Left lung (tissue), 10 donors: ENCODE data around the gene POFUT2. TPM values are rescaled to one million over a fixed set of nuclear protein-coding genes. Genes with fewer than 3 reads are reported as not detected.
A peak's percentile ranks its signal among the peaks of the same experiment; 100 is the strongest.

Experiments
- ATAC-seq: fragments of 200-7000 bp; cut with Tn5 transposase; one replicate; pipeline ENCODE4 v1.9.1; 2020; ENCODE audit warnings: moderate library complexity
- DNase-seq, 4 donors: peaks; one replicate each; pipeline ENCODE4 v3.0.0-alpha.2; 2013 to 2020
- H3K27ac ChIP-seq, 2 donors: fragments of 200-600 bp; sonication (generic) in 1 of 2; one replicate each; pipeline versions ENCODE4 v1.5.0 to v1.8.0; 2020 to 2021
- H3K27me3 ChIP-seq, 2 donors: fragments of 200-600 bp; sonication (generic) in 1 of 2; one replicate each; pipeline versions ENCODE4 v1.5.0 to v1.8.0; 2020 to 2021
- H3K36me3 ChIP-seq, 2 donors: fragments of 200-600 bp; sonication (generic) in 1 of 2; one replicate each; pipeline versions ENCODE4 v1.5.0 to v1.8.0; 2020 to 2021
- H3K4me1 ChIP-seq, 2 donors: fragments of 200-600 bp; one replicate each; pipeline ENCODE4 v1.8.0; 2021
- H3K4me3 ChIP-seq, 2 donors: fragments of 200-600 bp; sonication (generic) in 1 of 2; one replicate each; pipeline versions ENCODE4 v1.5.0 to v1.8.0; 2020 to 2021; ENCODE audit warnings: mild to moderate bottlenecking in 1 of 2
- H3K9me3 ChIP-seq, 2 donors: fragments of 200-600 bp; sonication (generic) in 1 of 2; one replicate each; pipeline versions ENCODE4 v1.5.0 to v1.8.0; 2020 to 2021
- intact Hi-C, 2 donors: fragments of 100-400 bp; cut with DNase I; formaldehyde crosslinking; loops; one replicate each; pipeline versions ENCODE4 v1.11.2 to v1.14.2; 2022
- polyA plus RNA-seq, 6 donors: library from polyadenylated mRNA; unstranded; fragments of 120-200 nt; gene quantifications; one replicate each; pipeline ENCODE4 v1.2.1, GENCODE V29; 2013; ENCODE audit not compliant: insufficient read length in 6 of 6
- total RNA-seq, 2 donors: library from RNA; stranded (reverse); fragmentation: NEBNext Ultra II Directional; extraction: Animal tissue kit (Norgen Biotek cat#: 25700); gene quantifications; one replicate each; pipeline ENCODE4 v1.2.1, GENCODE V29; 2021
- TF ChIP-seq, protein P1 (sequence below), 2 donors: fragments of 200-600 bp; sonication (generic) in 1 of 2; IDR thresholded peaks; one replicate each; pipeline versions ENCODE4 v1.5.0 to v1.8.0; 2021; ENCODE audit warnings: antibody characterized with exemption in 2 of 2
- donor health status: DM: no; HTN: yes; CAD: no.
- donor health status: DM: no; HTN: no; CAD: no.

Gene POFUT2
- total and polyA plus RNA-seq, 8 donors, result 30.4 to 44.2 (median 34.2) TPM

- intact Hi-C loops, result loop anchor here in 1 of 2 donors (10.0 kb wide), 1 partner anchor 79 kb away; no protein-coding TSS in a partner anchor
- peaks cover 0 to 56% of the 10 kb centered on the region in 2 donors for H3K36me3 ChIP-seq
- no peak for ATAC-seq
These were observed 24.2 kb downstream of the POFUT2 start for GRCh38 chr21:45263534-45263933.

GRCh38 chr21:45262616-45263015 is 25.1 kb downstream of the POFUT2 start:
- intact Hi-C loops, result loop anchor here in 1 of 2 donors (10.0 kb wide), 1 partner anchor 78 kb away; no protein-coding TSS in a partner anchor

More at GRCh38 chr21:45263534-45263933, 24.2 kb downstream of the POFUT2 start:
- H3K4me3 ChIP-seq, result no peak overlapping the region
- H3K27ac ChIP-seq, result no peak overlapping the region
- peak in 1 of 4 donors; percentile 6 for DNase-seq
- TF ChIP-seq, protein P1, sequence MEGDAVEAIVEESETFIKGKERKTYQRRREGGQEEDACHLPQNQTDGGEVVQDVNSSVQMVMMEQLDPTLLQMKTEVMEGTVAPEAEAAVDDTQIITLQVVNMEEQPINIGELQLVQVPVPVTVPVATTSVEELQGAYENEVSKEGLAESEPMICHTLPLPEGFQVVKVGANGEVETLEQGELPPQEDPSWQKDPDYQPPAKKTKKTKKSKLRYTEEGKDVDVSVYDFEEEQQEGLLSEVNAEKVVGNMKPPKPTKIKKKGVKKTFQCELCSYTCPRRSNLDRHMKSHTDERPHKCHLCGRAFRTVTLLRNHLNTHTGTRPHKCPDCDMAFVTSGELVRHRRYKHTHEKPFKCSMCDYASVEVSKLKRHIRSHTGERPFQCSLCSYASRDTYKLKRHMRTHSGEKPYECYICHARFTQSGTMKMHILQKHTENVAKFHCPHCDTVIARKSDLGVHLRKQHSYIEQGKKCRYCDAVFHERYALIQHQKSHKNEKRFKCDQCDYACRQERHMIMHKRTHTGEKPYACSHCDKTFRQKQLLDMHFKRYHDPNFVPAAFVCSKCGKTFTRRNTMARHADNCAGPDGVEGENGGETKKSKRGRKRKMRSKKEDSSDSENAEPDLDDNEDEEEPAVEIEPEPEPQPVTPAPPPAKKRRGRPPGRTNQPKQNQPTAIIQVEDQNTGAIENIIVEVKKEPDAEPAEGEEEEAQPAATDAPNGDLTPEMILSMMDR (IDR thresholded peaks at IDR 0.05), result no peak
- peaks cover 0 to 3% of the 10 kb centered on the region in 2 donors for H3K27me3 ChIP-seq
- H3K9me3 ChIP-seq, result no peaks in the 10 kb centered on the region
- no peaks in the 10 kb centered on the region for H3K4me1 ChIP-seq

DNA sequence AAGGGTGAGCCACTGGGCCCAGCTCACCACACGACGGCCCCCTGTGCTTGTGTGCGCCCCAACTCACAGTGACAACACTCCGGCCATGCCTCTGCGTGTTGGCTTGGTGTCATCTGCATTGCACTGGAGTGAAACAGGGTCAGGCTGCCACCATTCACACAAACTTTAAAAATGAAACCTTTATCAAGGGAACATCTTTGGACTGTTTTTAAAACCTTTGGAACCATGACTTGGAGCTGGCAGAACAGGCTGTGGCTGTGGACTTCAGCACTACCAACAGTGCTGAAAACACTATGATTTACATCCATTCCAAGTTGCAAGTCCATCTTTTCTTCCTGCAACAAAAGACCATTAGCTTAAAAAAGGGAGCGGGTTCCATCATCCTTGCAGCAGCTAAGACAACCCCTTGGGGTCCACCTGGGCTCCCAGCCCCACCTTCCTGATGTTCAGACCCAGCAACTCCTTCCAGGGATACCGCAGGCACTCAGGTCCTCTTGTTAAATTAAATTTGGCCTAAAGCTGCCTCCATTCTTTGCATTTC is 25.6 kb downstream of the POFUT2 start:
- Histone ChIP-seq H3K9me3 (no peaks in the 10 kb centered on the region), H3K4me3 (no peak overlapping the region), H3K36me3 (peaks cover 0 to 46% of the 10 kb centered on the region in 2 donors), H3K4me1 (no peaks in the 10 kb centered on the region), H3K27me3 (peaks cover 0 to 17% of the 10 kb centered on the region in 2 donors), H3K27ac (no peak overlapping the region)
- ATAC-seq (no peak), DNase-seq (no peak)
- intact Hi-C loops, result loop anchor here in 1 of 2 donors (10.0 kb wide), 1 partner anchor 77 kb away; no protein-coding TSS in a partner anchor
- TF ChIP-seq, protein P1 (IDR thresholded peaks at IDR 0.05), result no peak

More at GRCh38 chr21:45262616-45263015, 25.1 kb downstream of the POFUT2 start:
- TF ChIP-seq, protein P1 (IDR thresholded peaks at IDR 0.05), result no peak
- no peak overlapping the region for H3K27ac ChIP-seq
- H3K36me3 ChIP-seq, result peaks cover 0 to 51% of the 10 kb centered on the region in 2 donors
- H3K27me3 ChIP-seq, result peaks cover 0 to 12% of the 10 kb centered on the region in 2 donors
- H3K9me3 ChIP-seq, result no peaks in the 10 kb centered on the region
- no peak overlapping the region for H3K4me3 ChIP-seq
- ATAC-seq (peak; percentile 17), DNase-seq (peak in 2 of 4 donors; percentile 28 to 73)
- no peaks in the 10 kb centered on the region for H3K4me1 ChIP-seq

DNA sequence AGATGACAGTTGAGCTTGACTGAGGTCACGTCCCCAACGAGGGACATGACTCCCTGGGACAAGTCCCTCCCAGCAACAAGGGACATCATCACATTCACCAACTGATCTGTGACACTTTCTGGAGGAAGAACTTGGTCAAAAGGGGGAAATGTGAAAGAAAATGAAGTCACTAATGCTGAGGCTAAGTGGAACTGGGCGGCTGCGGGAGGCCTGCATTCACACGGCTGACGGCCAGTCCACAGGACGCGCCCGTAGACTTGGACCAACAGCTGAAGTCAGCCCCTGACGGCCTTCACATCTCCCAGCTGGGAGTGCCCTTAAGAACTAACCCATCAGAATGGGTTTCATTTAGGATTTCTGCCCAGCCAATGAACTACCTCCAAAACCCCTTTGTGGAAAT is 26.6 kb downstream of the POFUT2 start:
- Histone ChIP-seq H3K9me3 (no peaks in the 10 kb centered on the region), H3K4me3 (no peak overlapping the region), H3K4me1 (no peaks in the 10 kb centered on the region), H3K36me3 (peaks cover 0 to 36% of the 10 kb centered on the region in 2 donors), H3K27ac (no peak overlapping the region), H3K27me3 (peaks cover 0 to 27% of the 10 kb centered on the region in 2 donors)
- intact Hi-C loops, result loop anchor here in 1 of 2 donors (10.0 kb wide), 1 partner anchor 76 kb away; no protein-coding TSS in a partner anchor
- TF ChIP-seq, protein P1 (IDR thresholded peaks at IDR 0.05), result no peak
- DNase-seq (peak in 1 of 4 donors; percentile 12), ATAC-seq (no peak)

- H3K36me3 ChIP-seq, result peaks cover 0 to 28% of the 10 kb centered on the region in 2 donors
- ATAC-seq (no peak), DNase-seq (no peak)
- no peak overlapping the region for H3K27ac ChIP-seq
- no peaks in the 10 kb centered on the region for H3K4me1 ChIP-seq
- peaks cover 0 to 34% of the 10 kb centered on the region in 2 donors for H3K27me3 ChIP-seq
- intact Hi-C loops, result loop anchor here in 1 of 2 donors (10.0 kb wide), 1 partner anchor 76 kb away; no protein-coding TSS in a partner anchor
- TF ChIP-seq, protein P1 (IDR thresholded peaks at IDR 0.05), result no peak
- H3K4me3 ChIP-seq, result no peak overlapping the region
- no peaks in the 10 kb centered on the region for H3K9me3 ChIP-seq
These were observed 27.4 kb downstream of the POFUT2 start for GRCh38 chr21:45260191-45260825.
